ENCODE results near the gene SCART1. TPM values are rescaled to one million over a fixed set of nuclear protein-coding genes. Genes with fewer than 3 reads are reported as not detected.
"Not testable (repeated sequence)": the region's sequence is repeated elsewhere in the genome, so short reads cannot be mapped to it uniquely, and the experiment has no call there.

SCART1 gene
- total and polyA plus RNA-seq, 10 of the 15 experiments (the other 5 are each of a cell fraction or from before 2014, with no cell fraction given) = 0.05 to 22.0 (median 0.58) TPM

GRCh38 chr10:133497363-133497762 is 43.6 kb downstream of the SCART1 start:
- H3K4me3 ChIP-seq; POLR2A ChIA-PET; H2AFZ ChIP-seq (ENCODE audit: control insufficient read depth, low read depth, low read length); ATAC-seq; H3K79me2 ChIP-seq (ENCODE audit: control insufficient read depth, insufficient read depth, low read length); FAIRE-seq; H3K9me3 ChIP-seq (replicated peaks; ENCODE audit: control insufficient read depth, insufficient read depth, low read length); DNase-seq (ENCODE audit: low read depth, low spot score); H3K36me3 ChIP-seq (ENCODE audit: control insufficient read depth in 2 of 2, insufficient read depth in 2 of 2, low read length in 1 of 2); H3K27me3 ChIP-seq (replicated peaks in 1 of 2; ENCODE audit: control insufficient read depth in 2 of 2, insufficient read depth in 2 of 2, low read length in 1 of 2); BruUV-seq (replicated peaks); H4K20me1 ChIP-seq (ENCODE audit: control insufficient read depth, insufficient read depth); H3K9ac ChIP-seq (ENCODE audit: control insufficient read depth, insufficient read depth, low read length); H3K27ac ChIP-seq (ENCODE audit: control insufficient read depth, insufficient read depth); H3K4me1 ChIP-seq (ENCODE audit: control insufficient read depth, insufficient read depth, low read length); H3K4me2 ChIP-seq (ENCODE audit: control insufficient read depth, insufficient read depth): not testable (repeated sequence)
- intact Hi-C loops (cut with micrococcal nuclease; ENCODE audit: unreplicated experiment) (loop anchor here (1.0 kb wide), 2 partner anchors 58 to 168 kb away; no protein-coding TSS in a partner anchor), in situ Hi-C loops (cut with MboI) (loop anchor here (5.0 kb wide), 1 partner anchor 170 kb away; no protein-coding TSS in a partner anchor)
- peak; percentile 38 for TF ChIP-seq RAD21 (IDR thresholded peaks at IDR 0.05; ENCODE audit: insufficient read depth, low read depth, low read length)
- TF ChIP-seq, protein P1, sequence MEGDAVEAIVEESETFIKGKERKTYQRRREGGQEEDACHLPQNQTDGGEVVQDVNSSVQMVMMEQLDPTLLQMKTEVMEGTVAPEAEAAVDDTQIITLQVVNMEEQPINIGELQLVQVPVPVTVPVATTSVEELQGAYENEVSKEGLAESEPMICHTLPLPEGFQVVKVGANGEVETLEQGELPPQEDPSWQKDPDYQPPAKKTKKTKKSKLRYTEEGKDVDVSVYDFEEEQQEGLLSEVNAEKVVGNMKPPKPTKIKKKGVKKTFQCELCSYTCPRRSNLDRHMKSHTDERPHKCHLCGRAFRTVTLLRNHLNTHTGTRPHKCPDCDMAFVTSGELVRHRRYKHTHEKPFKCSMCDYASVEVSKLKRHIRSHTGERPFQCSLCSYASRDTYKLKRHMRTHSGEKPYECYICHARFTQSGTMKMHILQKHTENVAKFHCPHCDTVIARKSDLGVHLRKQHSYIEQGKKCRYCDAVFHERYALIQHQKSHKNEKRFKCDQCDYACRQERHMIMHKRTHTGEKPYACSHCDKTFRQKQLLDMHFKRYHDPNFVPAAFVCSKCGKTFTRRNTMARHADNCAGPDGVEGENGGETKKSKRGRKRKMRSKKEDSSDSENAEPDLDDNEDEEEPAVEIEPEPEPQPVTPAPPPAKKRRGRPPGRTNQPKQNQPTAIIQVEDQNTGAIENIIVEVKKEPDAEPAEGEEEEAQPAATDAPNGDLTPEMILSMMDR (IDR thresholded peaks at IDR 0.05 in 2 of 3, conservative IDR thresholded peaks at IDR 0.05 in 1 of 3; ENCODE audit: control insufficient read depth in 2 of 3, extremely low read depth in 1 of 3, insufficient read depth in 1 of 3, low read depth in 3 of 3, low read length in 3 of 3) = peak; percentile 2 to 35 (median 21); a peak in 2 of 6 replicates
- 2% methylated on average over 6 of the region's 6 CpGs for WGBS (ENCODE audit: insufficient coverage, insufficient replicate concordance, low lambda C conversion rate, missing lambda C conversion rate)
- SMC1A ChIA-PET (ENCODE audit: uncharacterized antibody, unreplicated experiment) = interaction anchor here (1.7 kb wide), 1 partner anchor 59 kb away, joined by 3 read pairs; no protein-coding TSS in a partner anchor
- RAD21 ChIA-PET (ENCODE audit: unreplicated experiment) = interaction anchor here (1.2 kb wide), 1 partner anchor 58 kb away, joined by 3 read pairs; no protein-coding TSS in a partner anchor
- CTCF ChIA-PET = interaction anchor here (1.2 to 2.1 kb wide), 4 partner anchors 8 to 190 kb away, joined by 3 to 6 read pairs (median 5); no protein-coding TSS in a partner anchor

DNA sequence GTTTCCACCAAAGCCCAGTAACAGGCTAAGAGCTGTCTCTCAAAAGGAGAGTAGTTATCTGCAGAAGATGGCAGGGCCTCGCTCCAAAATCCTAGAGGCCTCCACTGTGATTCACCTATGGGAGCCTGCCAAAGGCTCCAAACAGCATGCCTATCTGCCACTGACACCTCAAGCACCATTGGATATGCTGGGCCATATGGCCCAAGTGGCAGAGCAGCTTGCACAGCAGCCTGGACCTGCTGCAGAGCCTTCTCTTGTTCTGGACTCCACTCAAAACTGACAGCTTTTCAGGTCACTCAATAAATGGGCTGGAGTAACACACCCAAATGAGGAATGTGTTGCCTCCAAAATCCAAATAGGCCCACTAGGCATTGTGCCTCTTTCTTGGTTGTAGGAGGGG is 45.4 kb downstream of the SCART1 start:
- CTCF ChIA-PET = not testable (repeated sequence)

DNA sequence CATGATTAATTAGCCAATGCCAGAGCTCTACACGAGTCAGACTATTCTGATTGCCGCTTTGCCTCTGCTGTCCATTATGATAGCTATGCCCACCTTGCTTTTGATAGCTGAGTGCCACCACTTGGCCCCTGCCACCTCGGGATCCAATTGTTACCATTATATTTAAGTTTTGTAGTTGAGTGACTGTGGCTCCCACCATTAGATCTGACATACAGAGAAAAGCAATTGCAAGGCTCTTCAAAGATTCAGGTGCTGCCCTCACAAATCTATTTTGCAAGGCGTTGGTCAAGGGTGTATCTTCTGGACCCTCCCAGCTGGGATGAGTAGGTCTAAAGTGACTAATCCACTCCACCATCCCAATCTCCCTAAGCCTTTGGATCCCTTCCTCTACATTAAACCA is 47.2 kb downstream of the SCART1 start:
- WGBS (ENCODE audit: insufficient coverage, insufficient replicate concordance, low lambda C conversion rate, missing lambda C conversion rate) = 34% methylated on average over 4 of the region's 4 CpGs
- SMC1A ChIA-PET (ENCODE audit: uncharacterized antibody, unreplicated experiment) = interaction anchor here (1.3 kb wide), 1 partner anchor 172 kb away, joined by 3 read pairs; no protein-coding TSS in a partner anchor
- POLR2A ChIA-PET = not testable (repeated sequence)

More for the DNA sequence above, 45.4 kb downstream of the SCART1 start:
- H4K20me1 ChIP-seq (ENCODE audit: control insufficient read depth, insufficient read depth); ATAC-seq; BruUV-seq (replicated peaks); H3K9ac ChIP-seq (ENCODE audit: control insufficient read depth, insufficient read depth, low read length); H3K4me2 ChIP-seq (ENCODE audit: control insufficient read depth, insufficient read depth); intact Hi-C loops (cut with micrococcal nuclease; ENCODE audit: unreplicated experiment); H2AFZ ChIP-seq (ENCODE audit: control insufficient read depth, low read depth, low read length); H3K27ac ChIP-seq (ENCODE audit: control insufficient read depth, insufficient read depth); H3K4me3 ChIP-seq; H3K9me3 ChIP-seq (replicated peaks; ENCODE audit: control insufficient read depth, insufficient read depth, low read length); H3K36me3 ChIP-seq (ENCODE audit: control insufficient read depth in 2 of 2, insufficient read depth in 2 of 2, low read length in 1 of 2); DNase-seq (ENCODE audit: low read depth, low spot score); H3K4me1 ChIP-seq (ENCODE audit: control insufficient read depth, insufficient read depth, low read length); POLR2A ChIA-PET; H3K79me2 ChIP-seq (ENCODE audit: control insufficient read depth, insufficient read depth, low read length); RAD21 ChIA-PET (ENCODE audit: unreplicated experiment); FAIRE-seq; H3K27me3 ChIP-seq (replicated peaks in 1 of 2; ENCODE audit: control insufficient read depth in 2 of 2, insufficient read depth in 2 of 2, low read length in 1 of 2): not testable (repeated sequence)
- in situ Hi-C loops (cut with MboI) = loop anchor here (5.0 kb wide), 1 partner anchor 172 kb away; no protein-coding TSS in a partner anchor
- SMC1A ChIA-PET (ENCODE audit: uncharacterized antibody, unreplicated experiment) = interaction anchor here (0.6 kb wide), 1 partner anchor 96 kb away, joined by 3 read pairs; no protein-coding TSS in a partner anchor
- 5% methylated on average over 1 of the region's 1 CpG for WGBS (ENCODE audit: insufficient coverage, insufficient replicate concordance, low lambda C conversion rate, missing lambda C conversion rate)

More for the DNA sequence above, 47.2 kb downstream of the SCART1 start:
- in situ Hi-C loops (cut with MboI); H3K4me2 ChIP-seq (ENCODE audit: control insufficient read depth, insufficient read depth); H3K27me3 ChIP-seq (replicated peaks in 1 of 2; ENCODE audit: control insufficient read depth in 2 of 2, insufficient read depth in 2 of 2, low read length in 1 of 2); H2AFZ ChIP-seq (ENCODE audit: control insufficient read depth, low read depth, low read length); BruUV-seq (replicated peaks); H3K4me3 ChIP-seq; H3K36me3 ChIP-seq (ENCODE audit: control insufficient read depth in 2 of 2, insufficient read depth in 2 of 2, low read length in 1 of 2); H3K27ac ChIP-seq (ENCODE audit: control insufficient read depth, insufficient read depth); FAIRE-seq; H3K9me3 ChIP-seq (replicated peaks; ENCODE audit: control insufficient read depth, insufficient read depth, low read length); ATAC-seq; H3K4me1 ChIP-seq (ENCODE audit: control insufficient read depth, insufficient read depth, low read length); RAD21 ChIA-PET (ENCODE audit: unreplicated experiment); intact Hi-C loops (cut with micrococcal nuclease; ENCODE audit: unreplicated experiment); H4K20me1 ChIP-seq (ENCODE audit: control insufficient read depth, insufficient read depth); DNase-seq (ENCODE audit: low read depth, low spot score); H3K9ac ChIP-seq (ENCODE audit: control insufficient read depth, insufficient read depth, low read length); H3K79me2 ChIP-seq (ENCODE audit: control insufficient read depth, insufficient read depth, low read length): not testable (repeated sequence)
- CTCF ChIA-PET = interaction anchor here (1.0 kb wide), 1 partner anchor 64 kb away, joined by 4 read pairs; no protein-coding TSS in a partner anchor
